Testis (tissue), 2 donors: Measurements from ENCODE around the gene FBXO3.

Experiments used
- CTCF ChIP-seq, 3 experiments: fragments of 450-650 bp in 2 of 3; fragments of 200-600 bp in 1 of 3; sonication (generic) in 1 of 3; IDR thresholded peaks; one replicate each; pipeline ENCODE4 v1.5.1; 2016 to 2019; ENCODE audit warnings: antibody characterized with exemption in 3 of 3, mild to moderate bottlenecking in 2 of 3, moderate library complexity in 1 of 3
- POLR2A ChIP-seq: fragments of 450-650 bp; IDR thresholded peaks from one replicate; pipeline ENCODE4 v1.6.1; 2017; ENCODE audit warnings: antibody characterized with exemption, mild to moderate bottlenecking, moderate library complexity

- no peak for TF ChIP-seq CTCF (IDR thresholded peaks at IDR 0.05)
- TF ChIP-seq POLR2A = no peak
These were observed 30.2 kb upstream of the FBXO3 start for GRCh38 chr11:33804471-33804870.
